ENCODE results near the gene ARCN1.

The ARCN1 gene

DNA sequence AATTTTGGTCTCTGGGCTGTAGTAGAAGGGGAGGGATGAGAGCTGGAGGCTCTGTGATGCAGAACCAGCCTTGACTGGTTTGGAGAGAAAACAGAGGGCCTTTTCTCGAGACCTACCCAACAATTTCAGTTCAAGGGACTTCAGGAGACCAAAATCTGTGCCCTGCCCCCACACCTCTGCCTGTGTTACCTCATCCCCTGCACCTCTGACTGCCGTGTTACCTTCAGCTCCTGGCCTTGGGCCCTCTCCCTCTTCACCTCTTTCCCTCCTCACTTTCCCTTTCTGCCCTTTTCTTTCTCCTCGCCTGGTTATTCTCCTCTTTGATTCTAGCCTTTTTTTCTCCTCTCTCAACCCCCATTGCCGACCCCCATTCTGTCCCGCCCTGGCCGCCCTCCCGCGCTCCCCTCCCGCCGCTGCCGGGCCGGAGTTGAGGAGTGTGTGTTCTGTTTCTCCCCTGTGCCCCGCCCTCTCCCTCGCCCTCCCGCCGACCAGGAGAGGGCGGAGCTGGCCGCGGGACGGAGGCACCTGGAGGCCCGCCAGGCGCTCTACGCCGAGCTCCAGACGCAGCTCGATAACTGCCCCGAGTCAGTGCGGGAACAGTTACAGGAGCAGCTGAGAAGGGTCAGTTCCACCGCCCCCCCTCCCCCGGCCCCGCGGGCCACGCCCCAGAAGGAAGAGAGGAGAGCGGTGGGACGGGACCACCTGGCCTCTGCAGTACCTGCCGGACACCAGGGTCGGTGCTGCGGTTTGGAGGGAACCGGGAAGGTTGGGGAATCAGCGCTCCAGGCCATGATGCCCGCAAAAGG lies 62.4 kb downstream of the ARCN1 start:
- DNase-seq (ENCODE audit: low read depth, low spot score) = no peak
- no peak overlapping the region for H3K27ac ChIP-seq

DNA sequence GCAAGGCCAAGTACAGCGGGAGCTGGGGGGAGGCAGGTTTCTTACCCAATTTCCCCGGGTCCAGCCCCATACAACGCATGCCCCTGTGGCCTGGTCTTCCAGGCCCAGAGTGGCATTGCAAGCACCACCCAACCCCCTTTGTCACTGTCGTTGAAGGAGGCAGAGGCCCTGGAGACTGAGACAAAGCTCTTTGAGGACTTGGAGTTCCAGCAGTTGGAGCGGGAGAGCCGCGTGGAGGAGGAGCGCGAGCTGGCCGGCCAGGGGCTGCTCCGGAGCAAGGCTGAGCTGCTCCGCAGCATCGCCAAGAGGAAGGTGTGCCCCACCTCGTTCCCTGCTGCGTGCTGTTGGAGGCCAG lies 63.0 kb downstream of the ARCN1 start:
- DNase-seq (ENCODE audit: low read depth, low spot score) = no peak
- H3K27ac ChIP-seq = no peak overlapping the region

DNA sequence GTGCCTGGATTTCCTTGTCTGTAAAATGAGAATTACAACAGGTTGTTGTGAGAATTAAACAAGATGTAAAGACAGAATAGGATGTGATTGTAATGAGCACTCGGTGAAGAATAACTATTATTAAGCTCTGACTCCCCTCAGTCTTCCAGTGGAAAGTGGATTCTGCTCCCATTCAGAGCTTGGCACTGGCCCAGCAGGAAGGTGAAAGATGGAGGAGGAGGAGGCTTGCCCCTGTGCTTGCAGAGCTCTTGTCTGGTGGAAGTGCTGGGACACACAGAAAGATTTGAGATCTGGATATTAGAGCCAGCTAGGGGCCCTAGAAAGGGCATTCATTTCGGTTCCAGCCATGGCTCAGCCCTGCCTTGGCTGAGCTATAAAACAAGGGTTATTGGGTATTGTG lies 63.4 kb downstream of the ARCN1 start:
- no peak for DNase-seq (ENCODE audit: low read depth, low spot score)
- H3K27ac ChIP-seq = no peak overlapping the region

DNA sequence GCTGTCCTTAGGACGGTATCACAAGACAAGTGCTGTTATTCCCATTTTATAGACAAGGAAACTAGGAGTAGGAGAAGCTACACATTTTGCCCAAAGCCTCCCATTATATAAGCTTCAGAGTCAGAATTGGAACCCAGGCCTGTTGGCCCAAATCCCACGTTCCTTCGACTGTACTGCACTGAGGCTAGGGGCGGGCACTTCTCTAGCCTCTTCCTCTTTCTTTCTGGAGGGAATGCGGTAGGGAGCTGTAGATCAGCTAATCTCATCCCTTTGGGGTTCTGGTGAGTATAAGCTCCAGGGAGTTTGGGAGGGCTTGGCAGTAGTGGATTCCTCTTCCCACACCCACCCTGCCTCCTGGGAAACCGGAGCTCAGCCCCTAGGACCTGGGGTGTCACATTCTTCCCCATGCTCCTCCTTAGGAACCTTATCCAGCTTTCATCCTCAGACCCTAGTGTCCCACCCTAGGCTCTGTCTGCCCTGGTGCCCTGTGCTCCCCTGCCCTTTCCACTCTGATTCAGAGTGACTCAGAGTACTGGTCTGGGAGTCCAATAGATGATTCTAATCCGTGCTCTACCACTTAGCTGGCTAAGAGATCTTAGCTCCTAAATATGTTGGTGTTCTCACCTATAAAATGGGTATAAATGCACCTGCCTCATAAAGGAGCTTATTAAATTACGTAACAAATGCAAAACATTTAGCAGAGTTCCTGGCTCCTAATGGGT lies 64.5 kb downstream of the ARCN1 start:
- no peak for DNase-seq (ENCODE audit: low read depth, low spot score)
- no peak overlapping the region for H3K27ac ChIP-seq

DNA sequence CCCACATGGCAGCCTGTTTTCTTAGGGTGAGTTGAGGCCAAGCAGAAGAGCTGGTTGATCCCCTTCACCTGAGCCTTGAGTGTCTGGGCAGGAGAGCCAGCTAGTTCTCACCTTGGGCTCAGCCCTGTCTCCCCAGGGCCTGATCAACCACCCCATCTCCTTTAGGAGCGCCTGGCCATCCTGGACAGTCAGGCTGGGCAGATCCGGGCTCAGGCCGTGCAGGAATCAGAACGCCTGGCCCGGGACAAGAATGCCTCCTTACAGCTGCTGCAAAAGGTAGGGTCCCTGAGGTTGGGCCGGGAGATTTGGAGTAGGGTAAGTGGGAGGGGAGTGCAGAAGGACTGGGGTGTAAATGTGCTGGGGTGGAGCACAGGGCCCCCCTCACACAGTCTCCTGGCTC lies 66.5 kb downstream of the ARCN1 start:
- H3K27ac ChIP-seq = no peak overlapping the region
- DNase-seq (ENCODE audit: low read depth, low spot score) = no peak

DNA sequence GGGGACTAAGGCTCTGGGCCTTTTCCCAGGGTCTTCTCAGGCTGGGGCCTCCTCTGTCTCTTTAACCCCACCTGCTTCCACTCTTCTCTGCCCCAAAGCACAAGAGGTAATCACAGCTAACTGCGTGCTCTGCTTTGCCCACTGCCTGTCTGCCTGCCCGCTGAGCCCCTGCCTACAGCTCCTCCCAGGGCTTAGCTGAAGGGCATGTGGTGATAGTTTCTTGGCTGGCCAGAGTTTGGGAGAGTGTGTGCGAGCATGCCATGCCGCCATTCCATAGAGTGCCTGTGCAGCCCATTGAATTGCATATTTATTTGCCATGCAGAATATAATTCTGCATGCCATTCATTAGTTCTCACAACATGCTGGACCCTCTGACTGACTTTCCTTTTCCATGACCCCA lies 67.7 kb downstream of the ARCN1 start:
- H3K27ac ChIP-seq = no peak overlapping the region
- DNase-seq (ENCODE audit: low read depth, low spot score) = no peak

DNA sequence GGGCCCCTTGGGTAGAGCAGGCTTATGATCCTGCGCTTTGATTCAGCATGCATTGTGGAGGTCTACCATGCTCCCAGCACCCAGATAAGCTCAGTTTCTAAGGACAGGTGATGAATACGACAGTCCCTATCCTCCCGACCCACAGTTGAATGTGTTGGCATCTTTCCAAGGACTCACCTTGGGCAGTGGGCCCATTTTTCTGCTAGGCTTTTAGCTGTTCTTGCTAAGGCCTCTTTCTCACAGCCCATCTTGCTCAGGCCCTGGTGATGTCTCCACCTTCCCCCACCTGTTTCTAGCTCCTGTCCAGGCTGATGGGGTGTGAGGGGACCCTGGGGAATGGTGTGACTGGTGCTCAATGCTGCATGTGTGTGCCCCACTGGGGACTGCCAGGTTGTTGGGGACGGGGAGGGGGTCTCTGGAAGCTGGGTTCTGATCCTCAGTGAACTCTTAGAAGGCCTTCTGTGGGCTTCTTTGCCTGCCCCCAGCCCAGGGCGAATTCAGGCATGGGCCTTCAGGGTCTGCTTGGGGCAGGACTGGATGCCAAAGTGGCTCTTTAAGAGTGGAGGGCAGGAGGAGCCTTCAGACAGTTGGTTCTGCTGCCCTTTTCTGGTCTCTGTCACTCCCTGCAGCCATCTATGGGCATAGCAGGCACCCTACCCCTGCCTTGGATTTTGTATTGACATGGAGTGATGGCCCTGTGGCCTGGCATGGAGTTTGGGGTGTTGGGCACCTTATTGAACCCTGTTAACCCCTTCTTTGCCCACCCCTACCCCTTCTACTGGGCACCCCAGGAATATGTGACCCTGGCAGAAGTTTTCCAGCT lies 68.3 kb downstream of the ARCN1 start:
- no peak overlapping the region for H3K27ac ChIP-seq
- DNase-seq (ENCODE audit: low read depth, low spot score) = no peak

DNA sequence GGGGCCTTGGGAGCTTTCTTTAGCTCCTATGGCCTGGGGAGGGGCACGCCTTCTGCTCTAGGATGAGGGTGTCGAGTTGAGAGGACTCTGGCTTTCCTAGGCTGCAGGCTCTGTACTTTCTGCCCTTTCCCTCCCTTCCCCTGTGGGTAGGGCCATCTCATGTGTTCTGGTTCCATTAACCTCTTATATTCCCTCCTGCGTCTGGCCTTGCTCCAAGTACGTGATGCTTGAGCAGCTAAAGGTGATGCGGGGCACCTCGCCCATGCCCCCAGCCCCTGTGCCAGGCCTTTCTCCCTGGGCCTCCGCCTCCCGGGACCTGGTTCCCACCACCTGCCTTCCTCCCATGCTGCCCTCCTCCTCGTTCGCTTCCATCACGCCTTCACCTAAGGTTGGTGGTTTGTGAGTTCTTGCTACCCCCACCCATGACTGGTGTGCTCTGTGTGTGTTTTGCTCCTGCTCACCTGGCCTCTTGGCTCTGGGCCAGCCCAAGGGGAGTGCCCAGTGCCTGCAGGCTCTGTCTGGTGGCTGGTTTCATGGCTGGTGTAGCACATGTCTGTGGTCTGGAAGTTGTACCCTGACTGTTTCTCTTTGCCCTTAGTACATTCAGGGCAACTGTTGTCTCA lies 69.3 kb downstream of the ARCN1 start:
- H3K27ac ChIP-seq = no peak overlapping the region
- no peak for DNase-seq (ENCODE audit: low read depth, low spot score)

DNA sequence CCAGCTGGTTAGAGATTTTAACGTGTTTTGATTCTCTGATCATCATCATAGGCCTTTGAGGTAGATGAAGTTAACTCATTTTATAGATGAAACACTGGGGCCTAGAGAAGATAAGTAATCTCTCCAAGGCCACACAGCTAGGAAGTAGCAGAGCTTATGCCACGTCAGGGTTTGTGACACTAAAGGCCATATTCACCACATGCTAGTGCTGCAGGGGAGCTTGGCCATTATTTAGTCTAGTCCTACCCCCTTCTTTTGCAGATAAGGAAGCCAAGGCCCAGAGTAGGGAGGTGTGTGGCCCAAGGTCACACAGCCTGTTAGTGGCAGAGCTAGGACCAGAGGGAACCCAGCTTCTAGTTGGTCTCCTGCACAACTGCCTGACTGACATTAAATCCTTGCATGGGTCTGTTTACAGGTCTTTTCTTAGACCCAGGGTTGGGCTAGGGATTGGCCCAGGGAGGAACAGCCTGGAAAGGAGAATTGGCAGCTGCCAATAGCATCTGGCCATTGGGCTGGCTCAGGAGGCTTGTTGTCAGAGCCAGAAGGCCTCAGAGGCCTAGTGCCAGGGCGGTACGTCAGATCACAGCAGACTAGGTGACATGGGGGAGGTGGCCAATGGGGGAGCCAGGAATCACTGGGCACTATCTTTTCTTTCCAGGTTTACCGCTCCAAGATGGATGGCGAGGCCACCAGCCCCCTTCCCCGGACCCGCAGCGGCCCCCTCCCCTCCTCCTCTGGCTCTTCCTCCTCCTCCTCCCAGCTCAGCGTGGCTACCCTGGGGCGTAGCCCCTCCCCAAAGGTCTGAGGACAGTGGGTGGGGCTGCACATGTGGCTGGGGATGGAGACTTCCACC lies 71.2 kb downstream of the ARCN1 start:
- DNase-seq (ENCODE audit: low read depth, low spot score) = no peak
- H3K27ac ChIP-seq = no peak overlapping the region

DNA sequence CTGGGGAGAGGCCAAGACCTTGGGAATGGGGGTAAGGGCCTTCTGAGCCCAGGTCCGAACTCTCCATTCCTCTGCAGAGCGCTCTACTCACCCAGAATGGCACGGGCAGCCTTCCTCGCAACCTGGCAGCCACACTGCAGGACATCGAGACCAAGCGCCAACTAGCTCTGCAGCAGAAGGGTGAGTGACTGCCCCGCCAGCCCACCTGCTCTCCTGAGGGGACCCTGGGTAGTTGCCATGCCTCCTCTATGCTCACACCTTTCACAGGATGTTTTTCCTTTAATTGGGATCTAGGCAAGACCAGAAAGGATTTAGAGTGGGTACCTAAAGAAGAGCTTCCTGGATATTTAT lies 71.8 kb downstream of the ARCN1 start:
- no peak overlapping the region for H3K27ac ChIP-seq
- no peak for DNase-seq (ENCODE audit: low read depth, low spot score)

DNA sequence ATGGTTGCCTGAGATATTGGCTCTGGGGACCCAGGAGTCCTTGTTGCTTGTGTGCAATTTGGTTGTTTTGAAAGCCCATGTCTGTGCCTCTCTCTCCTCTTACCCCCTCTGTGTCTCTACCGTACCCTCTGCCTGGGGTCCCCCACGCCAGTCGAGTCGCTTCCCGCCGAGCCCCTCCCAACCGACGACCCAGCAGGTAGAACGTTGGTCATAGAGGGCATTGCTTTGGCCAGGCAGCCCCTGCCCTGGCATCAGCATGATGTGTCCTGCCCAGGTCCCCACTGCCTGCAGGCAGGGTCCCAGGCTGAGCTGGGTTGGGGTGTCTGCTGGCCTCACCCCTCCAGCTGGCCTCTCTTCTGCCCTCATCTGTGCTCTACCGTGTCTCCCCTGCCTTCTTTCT lies 72.3 kb downstream of the ARCN1 start:
- no peak overlapping the region for H3K27ac ChIP-seq
- no peak for DNase-seq (ENCODE audit: low read depth, low spot score)

DNA sequence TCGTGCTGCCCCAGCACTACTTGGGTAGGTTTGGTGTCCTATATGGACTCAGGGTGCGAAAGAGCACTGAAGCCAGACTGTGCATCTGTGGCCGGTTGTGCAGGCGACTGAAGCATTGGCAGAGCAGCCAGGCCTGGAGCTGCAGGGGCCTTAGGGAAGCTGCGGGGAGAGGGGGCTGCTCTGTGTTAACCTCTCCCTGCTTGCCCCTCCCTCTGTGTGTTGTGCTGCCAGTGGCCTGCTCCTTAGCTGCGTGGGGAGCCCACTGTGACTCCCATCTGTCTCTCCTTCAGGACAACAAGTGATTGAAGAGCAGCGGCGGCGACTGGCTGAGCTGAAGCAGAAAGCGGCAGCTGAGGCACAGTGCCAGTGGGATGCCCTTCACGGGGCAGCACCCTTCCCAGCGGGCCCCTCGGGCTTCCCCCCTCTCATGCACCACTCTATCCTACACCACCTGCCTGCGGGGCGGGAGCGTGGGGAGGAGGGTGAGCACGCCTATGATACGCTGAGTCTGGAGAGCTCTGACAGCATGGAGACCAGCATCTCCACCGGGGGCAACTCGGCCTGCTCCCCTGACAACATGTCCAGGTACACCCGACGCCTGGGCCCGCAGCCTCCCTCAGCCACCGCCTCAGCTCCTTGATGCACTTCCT lies 73.0 kb downstream of the ARCN1 start:
- no peak for DNase-seq (ENCODE audit: low read depth, low spot score)
- H3K27ac ChIP-seq = no peak overlapping the region

DNA sequence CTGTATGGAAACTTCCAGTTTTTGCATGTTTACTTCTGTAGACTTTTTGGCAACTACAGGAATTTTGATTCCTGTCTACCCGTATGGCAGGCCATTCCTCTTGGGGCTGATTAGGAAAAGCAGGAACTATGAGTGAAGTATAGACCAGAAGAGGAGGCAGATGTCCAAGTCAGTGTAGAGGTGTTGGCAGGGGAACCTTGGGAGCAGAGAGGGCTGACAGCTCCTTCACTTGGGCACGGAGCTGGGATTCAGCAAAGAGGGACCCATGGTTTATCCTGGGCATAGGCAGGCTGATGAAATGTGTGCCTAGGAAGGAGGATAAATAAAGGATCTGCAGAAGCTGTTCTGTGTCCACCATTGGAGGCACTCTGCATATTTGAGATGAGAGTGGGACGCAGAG lies 74.2 kb downstream of the ARCN1 start:
- H3K27ac ChIP-seq = no peak overlapping the region
- no peak for DNase-seq (ENCODE audit: low read depth, low spot score)

DNA sequence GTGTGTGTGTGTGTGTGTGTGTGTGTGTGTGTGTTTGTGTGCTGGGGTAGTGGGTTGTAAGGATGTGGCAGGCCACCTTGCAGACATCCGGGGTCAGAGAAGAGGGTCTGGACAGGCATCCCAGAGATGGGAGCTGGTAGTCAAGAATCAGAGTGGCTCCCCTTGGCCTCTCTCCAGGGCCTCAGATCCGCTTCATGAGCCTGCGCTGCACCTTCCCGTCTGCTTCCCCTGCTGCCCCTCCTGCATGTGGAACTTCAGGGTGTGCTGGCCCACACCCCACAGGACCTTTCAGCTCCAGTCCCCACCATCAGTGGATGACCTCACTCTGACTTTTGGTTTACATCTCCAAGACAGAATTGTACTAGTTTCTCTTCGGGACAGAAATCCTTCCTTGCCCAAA lies 76.1 kb downstream of the ARCN1 start:
- no peak overlapping the region for H3K27ac ChIP-seq
- DNase-seq (ENCODE audit: low read depth, low spot score) = no peak

DNA sequence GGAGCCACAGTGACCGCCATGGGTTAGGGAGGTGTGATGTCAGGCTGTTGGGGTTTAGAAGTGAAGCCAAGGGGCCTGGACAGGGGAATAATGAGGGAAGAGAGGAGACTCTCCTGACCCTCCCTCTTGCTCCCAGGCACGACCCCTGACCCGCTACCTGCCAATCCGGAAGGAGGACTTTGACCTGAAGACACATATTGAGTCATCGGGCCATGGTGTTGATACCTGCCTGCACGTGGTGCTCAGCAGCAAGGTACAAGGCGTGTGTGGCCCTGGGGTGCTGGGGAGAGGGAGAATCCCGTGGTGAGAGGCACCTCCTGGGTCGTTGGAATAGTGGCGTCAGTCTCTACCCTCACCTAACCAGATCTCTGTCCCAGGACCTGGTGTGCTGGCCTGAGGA lies 77.7 kb downstream of the ARCN1 start:
- H3K27ac ChIP-seq = no peak overlapping the region
- DNase-seq (ENCODE audit: low read depth, low spot score) = no peak

DNA sequence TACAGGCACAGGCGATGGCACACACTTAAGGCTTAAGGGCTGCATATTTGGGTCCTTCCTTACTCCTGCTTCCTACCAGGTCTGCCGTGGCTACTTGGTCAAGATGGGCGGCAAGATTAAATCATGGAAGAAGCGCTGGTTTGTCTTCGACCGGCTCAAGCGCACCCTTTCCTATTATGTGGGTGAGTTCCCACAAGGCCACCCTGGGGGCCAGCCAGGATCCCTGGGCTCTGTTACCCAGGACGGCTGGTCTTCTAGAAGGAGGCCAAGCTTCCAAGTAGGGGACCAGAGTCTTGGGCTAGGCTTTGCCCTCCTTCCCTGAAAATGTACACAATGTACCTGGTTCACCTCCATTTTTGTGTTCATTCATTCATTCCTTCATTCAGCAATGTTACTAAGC lies 78.2 kb downstream of the ARCN1 start:
- H3K27ac ChIP-seq = no peak overlapping the region
- DNase-seq (ENCODE audit: low read depth, low spot score) = no peak

DNA sequence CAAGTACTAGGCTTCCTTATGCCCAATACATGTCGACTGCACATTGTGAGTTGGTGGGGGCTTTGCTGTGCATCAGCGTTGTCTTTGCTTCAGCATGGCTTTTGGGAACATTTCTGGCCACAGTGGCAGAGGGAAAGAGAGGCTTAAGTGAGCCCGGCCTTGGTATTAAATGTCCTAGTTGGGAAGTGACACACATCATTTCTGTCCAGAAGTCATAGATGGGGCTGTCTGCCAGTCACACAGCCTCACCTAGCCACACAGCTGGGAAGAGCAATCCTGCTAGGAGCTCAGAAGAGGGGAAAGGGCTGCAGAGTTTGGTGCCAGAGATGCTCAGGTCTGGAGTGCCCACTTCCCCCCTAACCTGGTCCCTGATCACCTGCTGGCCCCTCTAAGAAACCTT lies 79.6 kb downstream of the ARCN1 start:
- no peak for DNase-seq (ENCODE audit: low read depth, low spot score)
- no peak overlapping the region for H3K27ac ChIP-seq

All from epithelial cell of prostate (primary cell).